ENCODE results near the gene CREBBP.

The CREBBP gene

DNA sequence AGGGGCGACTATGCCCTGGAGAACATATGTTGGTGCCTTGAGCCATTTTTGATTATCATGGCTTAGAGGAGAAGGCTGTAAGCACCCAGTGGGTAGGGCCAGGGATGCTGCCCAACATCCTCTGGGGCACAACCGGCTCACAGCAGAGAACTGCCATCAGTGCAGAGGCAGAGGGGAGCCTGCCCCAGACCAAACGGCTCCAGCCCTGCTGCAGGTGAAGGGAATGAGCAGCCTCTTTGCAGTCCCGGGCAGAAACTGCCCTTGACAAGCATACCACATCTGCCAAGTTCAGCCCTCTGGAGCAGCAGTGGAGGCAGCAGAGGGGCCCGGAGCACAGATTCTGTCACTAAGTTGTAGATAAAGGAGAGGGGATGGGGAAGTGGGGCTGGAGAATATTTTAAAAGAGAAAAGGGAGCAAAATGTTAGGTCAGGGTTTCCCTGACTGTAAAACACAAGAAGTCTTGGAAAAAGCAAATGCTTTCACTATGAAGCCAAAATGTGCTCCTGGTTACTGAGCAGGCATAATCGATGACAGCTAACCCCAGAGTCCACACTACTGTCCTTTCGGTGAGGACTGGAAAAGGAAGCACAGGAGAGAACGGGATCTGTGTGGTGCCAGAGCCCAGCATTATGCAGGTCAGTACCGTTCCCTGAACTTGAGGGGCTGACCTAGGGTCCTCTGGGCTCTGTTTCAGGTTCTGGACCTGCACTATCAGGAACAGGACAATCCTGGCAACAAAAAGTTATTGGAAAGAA is 72.0 kb downstream of the CREBBP start:
- TF ChIP-seq L3MBTL2 (conservative IDR thresholded peaks at IDR 0.05): no peak
- TF ChIP-seq FOXA1 (IDR thresholded peaks at IDR 0.05): no peak
- no peak for TF ChIP-seq FOXK2 (IDR thresholded peaks at IDR 0.05)
- TF ChIP-seq LEF1 (IDR thresholded peaks at IDR 0.05; ENCODE audit: borderline replicate concordance): no peak
- no peak for TF ChIP-seq TARDBP (IDR thresholded peaks at IDR 0.05)
- no peak for TF ChIP-seq SUZ12 (IDR thresholded peaks at IDR 0.05)
- TF ChIP-seq BHLHE40 (IDR thresholded peaks at IDR 0.05; ENCODE audit: borderline replicate concordance): no peak
- no peak for TF ChIP-seq ELF4 (IDR thresholded peaks at IDR 0.05)
- TF ChIP-seq NFRKB (IDR thresholded peaks at IDR 0.05): no peak
- TF ChIP-seq HDGF (IDR thresholded peaks at IDR 0.05; ENCODE audit: borderline replicate concordance): no peak
- no peak for TF ChIP-seq FOXM1 (IDR thresholded peaks at IDR 0.05; ENCODE audit: borderline replicate concordance)
- TF ChIP-seq CTBP1 (IDR thresholded peaks at IDR 0.05; ENCODE audit: borderline replicate concordance): no peak
- no peak for TF ChIP-seq ZNF384 (IDR thresholded peaks at IDR 0.05)
- no peak for TF ChIP-seq SP1 (IDR thresholded peaks at IDR 0.05)
- CTCF ChIA-PET: no interaction called here
- no peak for DNase-seq (ENCODE audit: extremely low spot score)
- POLR2A ChIA-PET: no interaction called here

GRCh38 chr16:3807425-3808123 is 72.9 kb downstream of the CREBBP start:
- POLR2A ChIA-PET: no interaction called here
- TF ChIP-seq BHLHE40 (IDR thresholded peaks at IDR 0.05; ENCODE audit: borderline replicate concordance) (no peak), SUZ12 (IDR thresholded peaks at IDR 0.05) (no peak), LEF1 (IDR thresholded peaks at IDR 0.05; ENCODE audit: borderline replicate concordance) (no peak), L3MBTL2 (conservative IDR thresholded peaks at IDR 0.05) (no peak), ELF4 (IDR thresholded peaks at IDR 0.05) (no peak), NFRKB (IDR thresholded peaks at IDR 0.05) (no peak), FOXA1 (IDR thresholded peaks at IDR 0.05) (no peak), ARNT (IDR thresholded peaks at IDR 0.05) (no peak), ZNF384 (IDR thresholded peaks at IDR 0.05) (no peak), FOXK2 (IDR thresholded peaks at IDR 0.05) (no peak), CTBP1 (IDR thresholded peaks at IDR 0.05; ENCODE audit: borderline replicate concordance) (no peak), TARDBP (IDR thresholded peaks at IDR 0.05) (no peak), FOXM1 (IDR thresholded peaks at IDR 0.05; ENCODE audit: borderline replicate concordance) (no peak), HDGF (IDR thresholded peaks at IDR 0.05; ENCODE audit: borderline replicate concordance) (no peak), SP1 (IDR thresholded peaks at IDR 0.05) (no peak)
- TF ChIP-seq, protein P1, sequence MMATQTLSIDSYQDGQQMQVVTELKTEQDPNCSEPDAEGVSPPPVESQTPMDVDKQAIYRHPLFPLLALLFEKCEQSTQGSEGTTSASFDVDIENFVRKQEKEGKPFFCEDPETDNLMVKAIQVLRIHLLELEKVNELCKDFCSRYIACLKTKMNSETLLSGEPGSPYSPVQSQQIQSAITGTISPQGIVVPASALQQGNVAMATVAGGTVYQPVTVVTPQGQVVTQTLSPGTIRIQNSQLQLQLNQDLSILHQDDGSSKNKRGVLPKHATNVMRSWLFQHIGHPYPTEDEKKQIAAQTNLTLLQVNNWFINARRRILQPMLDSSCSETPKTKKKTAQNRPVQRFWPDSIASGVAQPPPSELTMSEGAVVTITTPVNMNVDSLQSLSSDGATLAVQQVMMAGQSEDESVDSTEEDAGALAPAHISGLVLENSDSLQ (IDR thresholded peaks at IDR 0.05): no peak
- CTCF ChIA-PET: no interaction called here
- no peak for DNase-seq (ENCODE audit: extremely low spot score)

GRCh38 chr16:3804426-3805016 is 76.0 kb downstream of the CREBBP start:
- no peak for TF ChIP-seq HDGF (IDR thresholded peaks at IDR 0.05; ENCODE audit: borderline replicate concordance)
- TF ChIP-seq BHLHE40 (IDR thresholded peaks at IDR 0.05; ENCODE audit: borderline replicate concordance): no peak
- TF ChIP-seq SUZ12 (IDR thresholded peaks at IDR 0.05): no peak
- no peak for TF ChIP-seq CTBP1 (IDR thresholded peaks at IDR 0.05; ENCODE audit: borderline replicate concordance)
- no peak for TF ChIP-seq TARDBP (IDR thresholded peaks at IDR 0.05)
- TF ChIP-seq FOXA1 (IDR thresholded peaks at IDR 0.05): no peak
- TF ChIP-seq ARNT (IDR thresholded peaks at IDR 0.05): no peak
- no peak for TF ChIP-seq FOXM1 (IDR thresholded peaks at IDR 0.05; ENCODE audit: borderline replicate concordance)
- TF ChIP-seq L3MBTL2 (conservative IDR thresholded peaks at IDR 0.05): no peak
- no peak for TF ChIP-seq ELF4 (IDR thresholded peaks at IDR 0.05)
- TF ChIP-seq ZNF384 (IDR thresholded peaks at IDR 0.05): no peak
- no peak for TF ChIP-seq LEF1 (IDR thresholded peaks at IDR 0.05; ENCODE audit: borderline replicate concordance)
- ChIA-PET POLR2A (no interaction called here), CTCF (no interaction called here)
- no peak for DNase-seq (ENCODE audit: extremely low spot score)

GRCh38 chr16:3800477-3801270 is 79.8 kb downstream of the CREBBP start:
- TF ChIP-seq NFRKB (IDR thresholded peaks at IDR 0.05) (no peak), SP1 (IDR thresholded peaks at IDR 0.05) (no peak), FOXM1 (IDR thresholded peaks at IDR 0.05; ENCODE audit: borderline replicate concordance) (no peak), FOXA1 (IDR thresholded peaks at IDR 0.05) (no peak), SUZ12 (IDR thresholded peaks at IDR 0.05) (no peak), FOXK2 (IDR thresholded peaks at IDR 0.05) (no peak), TARDBP (IDR thresholded peaks at IDR 0.05) (no peak), ELF4 (IDR thresholded peaks at IDR 0.05) (no peak)
- TF ChIP-seq, protein P1 (IDR thresholded peaks at IDR 0.05): no peak

DNA sequence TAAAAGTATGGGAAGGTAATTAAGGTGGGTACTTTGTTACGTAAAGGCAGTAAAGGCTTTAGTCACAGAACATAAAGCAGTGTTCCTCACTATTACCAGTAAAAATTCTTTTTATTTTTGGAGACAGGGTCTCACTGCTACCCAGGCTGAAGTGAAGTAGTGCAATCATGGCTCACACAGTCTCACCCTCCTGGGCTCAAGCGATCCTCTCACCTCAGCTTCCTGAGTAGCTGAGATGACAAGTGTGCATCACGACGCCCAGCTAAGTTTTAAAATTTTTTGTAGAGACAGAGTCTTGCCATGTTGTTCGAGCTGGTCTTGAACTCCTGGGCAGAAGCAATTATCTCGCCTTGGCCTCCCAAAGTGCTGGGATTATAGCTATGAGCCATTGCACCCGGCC is 80.5 kb downstream of the CREBBP start:
- CTCF ChIA-PET: interaction anchor here (0.9 kb wide), 1 partner anchor 10 kb away, joined by 3 read pairs; no protein-coding TSS in a partner anchor
- no peak for DNase-seq (ENCODE audit: extremely low spot score)
- no peak for TF ChIP-seq ELF4 (IDR thresholded peaks at IDR 0.05)
- TF ChIP-seq ZNF384 (IDR thresholded peaks at IDR 0.05): no peak
- no peak for TF ChIP-seq BHLHE40 (IDR thresholded peaks at IDR 0.05; ENCODE audit: borderline replicate concordance)
- no peak for TF ChIP-seq NFRKB (IDR thresholded peaks at IDR 0.05)
- TF ChIP-seq L3MBTL2 (conservative IDR thresholded peaks at IDR 0.05): no peak
- no peak for TF ChIP-seq TARDBP (IDR thresholded peaks at IDR 0.05)
- TF ChIP-seq FOXM1 (IDR thresholded peaks at IDR 0.05; ENCODE audit: borderline replicate concordance): no peak
- TF ChIP-seq, protein P1 (IDR thresholded peaks at IDR 0.05): no peak
- no peak for TF ChIP-seq LEF1 (IDR thresholded peaks at IDR 0.05; ENCODE audit: borderline replicate concordance)
- no peak for TF ChIP-seq HDGF (IDR thresholded peaks at IDR 0.05; ENCODE audit: borderline replicate concordance)
- TF ChIP-seq FOXK2 (IDR thresholded peaks at IDR 0.05): no peak
- no peak for TF ChIP-seq ARNT (IDR thresholded peaks at IDR 0.05)
- TF ChIP-seq FOXA1 (IDR thresholded peaks at IDR 0.05): no peak
- no peak for TF ChIP-seq SUZ12 (IDR thresholded peaks at IDR 0.05)
- no peak for TF ChIP-seq SP1 (IDR thresholded peaks at IDR 0.05)
- POLR2A ChIA-PET: no interaction called here

More at GRCh38 chr16:3800477-3801270, 79.8 kb downstream of the CREBBP start:
- no peak for DNase-seq (ENCODE audit: extremely low spot score)
- POLR2A ChIA-PET: no interaction called here
- CTCF ChIA-PET: interaction anchor here (0.9 kb wide), 1 partner anchor 10 kb away, joined by 3 read pairs; no protein-coding TSS in a partner anchor
